HL-60 (cell line): Measurements from ENCODE around the gene ZFYVE26.

Experiments used
- DNase-seq, 2 experiments: peaks; one replicate each; pipeline ENCODE4 v3.0.0-alpha.2; 2010 to 2020; ENCODE audit warnings: low read depth in 1 of 2, low spot score in 1 of 2
- H3K27ac ChIP-seq: fragments of 250-450 bp; sonication (Bioruptor Pico); replicated peaks from 2 replicates; pipeline ENCODE4 v1.5.1; 2020; ENCODE audit warnings: mild to moderate bottlenecking, moderate library complexity
- H3K27me3 ChIP-seq: fragments of 250-450 bp; sonication (Bioruptor Pico); 2 replicates; pipeline ENCODE4 v1.5.1; 2021; ENCODE audit warnings: mild to moderate bottlenecking, moderate library complexity; ENCODE audit not compliant: insufficient read depth, poor library complexity, severe bottlenecking
- H3K4me3 ChIP-seq: replicated peaks from 2 replicates; pipeline ENCODE4 v1.5.1; 2011; ENCODE audit warnings: mild to moderate bottlenecking, control low read depth, low read length; ENCODE audit not compliant: insufficient read depth
- CTCF ChIP-seq: IDR thresholded peaks from one replicate; pipeline ENCODE4 v1.5.1; 2011; ENCODE audit warnings: low read length, control low read depth, inconsistent platforms; ENCODE audit not compliant: insufficient read depth
- GABPA ChIP-seq: IDR thresholded peaks from 2 replicates; pipeline ENCODE4 v1.6.1; 2012; ENCODE audit warnings: low read depth
- POLR2AphosphoS5 ChIP-seq: IDR thresholded peaks from 2 replicates; pipeline ENCODE4 v1.6.1; 2012; ENCODE audit warnings: low read depth
- REST ChIP-seq: IDR thresholded peaks from 2 replicates; pipeline ENCODE4 v1.6.1; 2012; ENCODE audit warnings: low read depth; ENCODE audit not compliant: insufficient replicate concordance
- SPI1 ChIP-seq: IDR thresholded peaks from 2 replicates; pipeline ENCODE4 v1.6.1; 2012; ENCODE audit warnings: low read depth, mild to moderate bottlenecking, borderline replicate concordance

Gene ZFYVE26

GRCh38 chr14:67766035-67766680 is 50.2 kb downstream of the ZFYVE26 start:
- DNase-seq: peak in 1 of 2 experiments; percentile 36
- Histone ChIP-seq H3K27ac (no peak overlapping the region), H3K4me3 (no peak overlapping the region), H3K27me3 (no peaks in the 10 kb centered on the region)
- TF ChIP-seq SPI1 (peak; percentile 86), REST (no peak), POLR2AphosphoS5 (no peak), CTCF (no peak), GABPA (no peak)

GRCh38 chr14:67765192-67765834 is 51.1 kb downstream of the ZFYVE26 start:
- TF ChIP-seq POLR2AphosphoS5: no peak
- no peak for TF ChIP-seq GABPA
- TF ChIP-seq CTCF: no peak
- TF ChIP-seq REST: no peak
- no peak for TF ChIP-seq SPI1
- no peak for DNase-seq
- H3K27me3 ChIP-seq: no peaks in the 10 kb centered on the region
- no peak overlapping the region for H3K4me3 ChIP-seq
- H3K27ac ChIP-seq: no peak overlapping the region

GRCh38 chr14:67764496-67764895 is 51.9 kb downstream of the ZFYVE26 start:
- H3K27me3 ChIP-seq: no peaks in the 10 kb centered on the region
- DNase-seq: no peak
- no peak for TF ChIP-seq CTCF
- TF ChIP-seq GABPA: no peak
- TF ChIP-seq SPI1: no peak
- TF ChIP-seq REST: no peak
- TF ChIP-seq POLR2AphosphoS5: no peak
- H3K27ac ChIP-seq: no peak overlapping the region
- H3K4me3 ChIP-seq: no peak overlapping the region
